PFSK-1 (cell line): ENCODE results near the gene DNAJB14.
A peak's percentile ranks its signal among the peaks of the same experiment; 100 is the strongest.

ENCODE experiments used
- FOXP2 ChIP-seq: optimal IDR thresholded peaks from 2 replicates; pipeline ENCODE3; 2011; ENCODE audit warnings: borderline replicate concordance, control low read depth, inconsistent platforms; ENCODE audit not compliant: insufficient read depth; ENCODE audit errors: extremely low read length, extremely low read depth
- POLR2AphosphoS5 ChIP-seq: IDR thresholded peaks from 2 replicates; pipeline ENCODE4 v1.6.1; 2012; ENCODE audit warnings: low read depth, mild to moderate bottlenecking, control low read depth, low read length, moderate library complexity
- SIN3A ChIP-seq: IDR thresholded peaks from 2 replicates; pipeline ENCODE4 v1.6.1; 2012; ENCODE audit warnings: mild to moderate bottlenecking, low read length, moderate library complexity, borderline replicate concordance; ENCODE audit not compliant: insufficient read depth
- TAF1 ChIP-seq: IDR thresholded peaks from 2 replicates; pipeline ENCODE4 v1.6.1; 2012; ENCODE audit warnings: low read length, control low read depth, borderline replicate concordance; ENCODE audit not compliant: insufficient read depth
- TF ChIP-seq, protein P1 (sequence below), 2 experiments: IDR thresholded peaks; 2 replicates each; pipeline versions ENCODE4 v1.6.1 to v1.8.0; 2011 to 2012; ENCODE audit warnings: low read depth in 2 of 2, low read length in 2 of 2, control low read depth in 1 of 2, inconsistent platforms in 1 of 2, mild to moderate bottlenecking in 1 of 2, moderate library complexity in 1 of 2; ENCODE audit not compliant: insufficient read depth in 1 of 2

The DNAJB14 gene

DNA sequence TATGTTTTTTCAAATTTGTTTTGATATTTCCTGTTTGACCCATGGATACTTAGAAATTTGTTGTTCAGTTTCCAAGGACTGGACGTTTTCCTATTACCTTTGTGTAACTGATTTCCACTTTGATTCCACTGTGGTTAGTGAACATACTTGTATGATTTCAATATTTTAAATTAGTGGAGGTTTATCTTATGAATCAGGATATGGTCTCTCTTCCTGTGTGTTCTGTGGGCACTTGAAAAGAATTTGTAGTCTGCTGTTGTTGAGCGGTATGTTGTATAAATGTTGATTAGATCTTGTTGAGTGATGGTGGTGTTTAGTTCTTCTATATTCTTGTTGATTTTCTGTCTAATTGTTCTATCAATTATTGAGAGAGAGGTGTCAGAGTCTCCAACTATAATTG is 31.0 kb downstream of the DNAJB14 start:
- TF ChIP-seq SIN3A: no peak
- TF ChIP-seq FOXP2: no peak
- TF ChIP-seq, protein P1, sequence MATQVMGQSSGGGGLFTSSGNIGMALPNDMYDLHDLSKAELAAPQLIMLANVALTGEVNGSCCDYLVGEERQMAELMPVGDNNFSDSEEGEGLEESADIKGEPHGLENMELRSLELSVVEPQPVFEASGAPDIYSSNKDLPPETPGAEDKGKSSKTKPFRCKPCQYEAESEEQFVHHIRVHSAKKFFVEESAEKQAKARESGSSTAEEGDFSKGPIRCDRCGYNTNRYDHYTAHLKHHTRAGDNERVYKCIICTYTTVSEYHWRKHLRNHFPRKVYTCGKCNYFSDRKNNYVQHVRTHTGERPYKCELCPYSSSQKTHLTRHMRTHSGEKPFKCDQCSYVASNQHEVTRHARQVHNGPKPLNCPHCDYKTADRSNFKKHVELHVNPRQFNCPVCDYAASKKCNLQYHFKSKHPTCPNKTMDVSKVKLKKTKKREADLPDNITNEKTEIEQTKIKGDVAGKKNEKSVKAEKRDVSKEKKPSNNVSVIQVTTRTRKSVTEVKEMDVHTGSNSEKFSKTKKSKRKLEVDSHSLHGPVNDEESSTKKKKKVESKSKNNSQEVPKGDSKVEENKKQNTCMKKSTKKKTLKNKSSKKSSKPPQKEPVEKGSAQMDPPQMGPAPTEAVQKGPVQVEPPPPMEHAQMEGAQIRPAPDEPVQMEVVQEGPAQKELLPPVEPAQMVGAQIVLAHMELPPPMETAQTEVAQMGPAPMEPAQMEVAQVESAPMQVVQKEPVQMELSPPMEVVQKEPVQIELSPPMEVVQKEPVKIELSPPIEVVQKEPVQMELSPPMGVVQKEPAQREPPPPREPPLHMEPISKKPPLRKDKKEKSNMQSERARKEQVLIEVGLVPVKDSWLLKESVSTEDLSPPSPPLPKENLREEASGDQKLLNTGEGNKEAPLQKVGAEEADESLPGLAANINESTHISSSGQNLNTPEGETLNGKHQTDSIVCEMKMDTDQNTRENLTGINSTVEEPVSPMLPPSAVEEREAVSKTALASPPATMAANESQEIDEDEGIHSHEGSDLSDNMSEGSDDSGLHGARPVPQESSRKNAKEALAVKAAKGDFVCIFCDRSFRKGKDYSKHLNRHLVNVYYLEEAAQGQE (IDR thresholded peaks at IDR 0.05; ENCODE audit: insufficient read depth in 1 of 2, low read depth in 2 of 2, low read length in 2 of 2): no peak
- TF ChIP-seq POLR2AphosphoS5: no peak
- no peak for TF ChIP-seq TAF1

GRCh38 chr4:99894998-99895397 is 51.4 kb downstream of the DNAJB14 start:
- TF ChIP-seq FOXP2 (no peak), SIN3A (no peak), TAF1 (no peak), POLR2AphosphoS5 (no peak)
- TF ChIP-seq, protein P1 (IDR thresholded peaks at IDR 0.05; ENCODE audit: insufficient read depth in 1 of 2, low read depth in 2 of 2, low read length in 2 of 2): no peak

DNA sequence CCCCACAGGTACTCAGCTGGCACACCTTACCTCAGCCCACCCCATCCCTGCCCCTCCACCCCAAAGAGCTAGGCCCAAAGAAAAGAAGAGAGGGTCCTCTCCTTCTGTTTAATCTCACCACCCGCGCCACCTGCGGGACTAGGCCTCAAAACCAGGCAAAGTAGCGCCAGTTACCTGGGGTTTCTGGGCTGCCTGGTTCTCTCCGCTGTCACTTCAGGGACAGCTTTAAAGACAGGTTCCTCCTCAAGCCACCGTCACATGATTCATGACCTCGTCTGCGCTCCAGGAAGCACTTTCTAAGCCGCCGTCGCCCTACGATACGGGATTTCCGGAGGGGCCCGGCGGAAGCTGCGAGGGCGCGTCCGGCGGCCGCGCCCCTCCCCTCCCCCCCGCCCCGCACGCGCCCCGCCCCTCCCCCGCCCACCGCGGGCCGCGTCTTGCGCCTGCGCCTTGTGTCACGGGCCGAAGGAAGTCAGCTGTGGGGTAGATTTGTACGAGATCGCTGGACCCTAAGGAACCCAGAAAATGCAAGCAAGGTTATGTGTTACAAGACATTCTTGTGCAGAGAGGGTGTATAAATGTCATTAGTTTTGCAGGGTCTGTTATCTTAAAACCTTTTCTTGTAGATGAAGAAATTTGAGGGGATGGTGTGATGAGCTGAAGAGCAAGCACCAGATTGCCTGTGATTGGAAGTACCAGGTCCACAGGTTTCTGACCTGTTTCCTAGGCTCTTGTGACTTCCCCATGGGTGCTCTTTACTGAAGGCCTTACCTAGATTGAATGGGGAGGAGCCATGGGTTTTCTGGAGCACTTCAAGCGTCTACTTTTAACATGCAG is 52.0 kb downstream of the DNAJB14 start, which contains the start of gene LAMTOR3:
Gene LAMTOR3, minus strand, starts transcription at position 267 of the 837 bp plus-strand sequence. CDS start 464 bp downstream, outside the sequence.
- no peak for TF ChIP-seq TAF1
- TF ChIP-seq SIN3A: peak; percentile 61; the same call in 1 of the 2 replicates
- TF ChIP-seq FOXP2: no peak
- peak; percentile 74; the same call in 1 of the 2 replicates for TF ChIP-seq POLR2AphosphoS5
- TF ChIP-seq, protein P1 (IDR thresholded peaks at IDR 0.05; ENCODE audit: insufficient read depth in 1 of 2, low read depth in 2 of 2, low read length in 2 of 2): no peak

- TF ChIP-seq SIN3A (no peak), FOXP2 (no peak), TAF1 (no peak), POLR2AphosphoS5 (no peak)
- TF ChIP-seq, protein P1 (IDR thresholded peaks at IDR 0.05; ENCODE audit: insufficient read depth in 1 of 2, low read depth in 2 of 2, low read length in 2 of 2): no peak
Observed at GRCh38 chr4:99893839-99894160, 52.6 kb downstream of the DNAJB14 start.
